ENCODE measurements around the gene ATP8B1. TPM values are rescaled to one million over a fixed set of nuclear protein-coding genes. Genes with fewer than 3 reads are reported as not detected.

Gene ATP8B1
- total and polyA plus RNA-seq, 2 of the 8 experiments (the other 6 are each of a cell fraction or from before 2014, with no cell fraction given), result 1.1 to 4.6 TPM

- DNase-seq (ENCODE audit: low read depth in 1 of 2, low spot score in 2 of 2), result no peak
- Histone ChIP-seq H3K9ac (replicated peaks in 1 of 4; ENCODE audit: extremely low read depth in 1 of 4, low read depth in 3 of 4, low read length in 3 of 4) (no peak overlapping the region), H2BK120ac (replicated peaks; ENCODE audit: low read depth, low read length) (no peak overlapping the region), H2AK5ac (ENCODE audit: low read depth, low read length) (no peak overlapping the region), H2BK20ac (ENCODE audit: low read length) (no peak overlapping the region), H3K4me2 (ENCODE audit: insufficient read depth in 1 of 2, low read depth in 2 of 2, low read length in 2 of 2) (no peak overlapping the region), H4K8ac (ENCODE audit: extremely low read depth, insufficient read depth, low read length) (no peak overlapping the region), H3K4ac (replicated peaks; ENCODE audit: insufficient read length, low read depth, low read length) (no peak overlapping the region), H3K56ac (replicated peaks; ENCODE audit: insufficient read length, low read depth, low read length) (no peak overlapping the region), H3K27ac (ENCODE audit: low read depth, low read length) (no peak overlapping the region), H2BK12ac (ENCODE audit: low read depth, low read length) (no peak overlapping the region), H3K79me2 (ENCODE audit: control insufficient read depth in 1 of 2, insufficient read depth in 2 of 2, low read length in 2 of 2) (no peaks in the 10 kb centered on the region), H4K91ac (replicated peaks; ENCODE audit: insufficient read length, low read length) (no peak overlapping the region), H3K4me3 (ENCODE audit: extremely low read depth in 1 of 4, insufficient read depth in 2 of 4, low read depth in 3 of 4, low read length in 4 of 4) (no peak overlapping the region), H3K14ac (ENCODE audit: insufficient read length) (no peak overlapping the region), H2BK15ac (ENCODE audit: low read length) (no peak overlapping the region), H3K23ac (ENCODE audit: insufficient read length) (no peak overlapping the region), H3K27me3 (replicated peaks in 1 of 4; ENCODE audit: control insufficient read depth in 3 of 4, extremely low read depth in 1 of 4, insufficient read depth in 3 of 4, low read length in 3 of 4) (no peaks in the 10 kb centered on the region), H3K36me3 (ENCODE audit: control insufficient read depth in 2 of 4, insufficient read depth in 4 of 4, low read length in 3 of 4) (no peaks in the 10 kb centered on the region), H3K9me3 (ENCODE audit: insufficient read depth in 2 of 2, low read depth in 1 of 2, low read length in 1 of 2) (no peaks in the 10 kb centered on the region; a peak in 1 of 4 replicates), H2BK5ac (ENCODE audit: low read depth, low read length) (no peak overlapping the region), H3K18ac (ENCODE audit: extremely low read depth, low read length) (no peak overlapping the region), H3K79me1 (ENCODE audit: low read depth, low read length) (no peaks in the 10 kb centered on the region; the same call in 1 of the 2 replicates), H4K5ac (ENCODE audit: insufficient read length, low read depth, low read length) (no peak overlapping the region), H2AFZ (ENCODE audit: low read length) (no peak overlapping the region), H3K4me1 (replicated peaks in 1 of 4; ENCODE audit: control insufficient read depth in 3 of 4, insufficient read depth in 4 of 4, low read length in 3 of 4) (no peaks in the 10 kb centered on the region), H3K23me2 (ENCODE audit: low read depth, low read length) (peaks cover 1% of the 10 kb centered on the region; the same call in 1 of the 2 replicates), H4K20me1 (replicated peaks in 1 of 2; ENCODE audit: control insufficient read depth in 1 of 2, insufficient read depth in 2 of 2, low read length in 2 of 2) (no peaks in the 10 kb centered on the region)
- no peak for FAIRE-seq
- POLR2A ChIA-PET (ENCODE audit: partially characterized antibody), result no interaction called here
- TF ChIP-seq SP1 (IDR thresholded peaks at IDR 0.05; ENCODE audit: low read depth, low read length) (no peak), NRF1 (IDR thresholded peaks at IDR 0.05; ENCODE audit: low read depth, low read length) (no peak), RBBP5 (IDR thresholded peaks at IDR 0.05; ENCODE audit: borderline replicate concordance, low read depth, low read length) (no peak), ASH2L (IDR thresholded peaks at IDR 0.05; ENCODE audit: low read length) (no peak), RAD21 (IDR thresholded peaks at IDR 0.05 in 1 of 2, conservative IDR thresholded peaks at IDR 0.05 in 1 of 2; ENCODE audit: low read depth in 2 of 2, low read length in 2 of 2) (0 out of 4 replicates have a peak, but pooled peaks of 1 of the 2 experiments have one; percentile 26), KDM5A (IDR thresholded peaks at IDR 0.05; ENCODE audit: low read length) (no peak), E2F6 (IDR thresholded peaks at IDR 0.05) (no peak), CTCF (IDR thresholded peaks at IDR 0.05; ENCODE audit: control extremely low read depth in 1 of 3, insufficient read depth in 1 of 3, low read depth in 1 of 3, low read length in 3 of 3) (peak in 1 of 3 experiments; percentile 4; a peak in 1 of 4 replicates)
- CTCF ChIA-PET (ENCODE audit: partially characterized antibody), result interaction anchor here (0.7 to 1.3 kb wide), 3 partner anchors 132 to 467 kb away, joined by 3 read pairs; no protein-coding TSS in a partner anchor
These were observed 158.6 kb downstream of the ATP8B1 start for GRCh38 chr18:57644540-57644939.

Data from H1 (cell line).